Heart right ventricle (tissue), 16 donors: ENCODE data around the gene BCL2L1. TPM values are rescaled to one million over a fixed set of nuclear protein-coding genes. Genes with fewer than 3 reads are reported as not detected.

Source experiments
- ATAC-seq, 8 donors: fragments of 200-7000 bp; cut with Tn5 transposase; one replicate each; pipeline ENCODE4 v1.9.1; 2020; ENCODE audit warnings: mild to moderate bottlenecking in 8 of 8, moderate library complexity in 8 of 8, moderate number of reproducible peaks in 1 of 8
- DNase-seq, 2 donors: peaks; one replicate each; pipeline ENCODE4 v3.0.0-alpha.2; 2020
- H3K27ac ChIP-seq, 10 donors: fragments of 200-600 bp; sonication (generic) in 2 of 10; one replicate each; pipeline versions ENCODE4 v1.5.0 to v1.8.0; 2020 to 2022; ENCODE audit warnings: mild to moderate bottlenecking in 3 of 10
- H3K27me3 ChIP-seq, 7 donors: fragments of 200-600 bp; one replicate each; pipeline ENCODE4 v1.8.0; 2021 to 2022; ENCODE audit warnings: mild to moderate bottlenecking in 2 of 7
- H3K36me3 ChIP-seq, 9 donors: fragments of 200-600 bp; sonication (generic) in 1 of 9; one replicate each; pipeline versions ENCODE4 v1.5.0 to v1.8.0; 2020 to 2022; ENCODE audit warnings: mild to moderate bottlenecking in 2 of 9
- H3K4me1 ChIP-seq, 9 donors: fragments of 200-600 bp; sonication (generic) in 1 of 9; one replicate each; pipeline versions ENCODE4 v1.5.0 to v1.8.0; 2020 to 2022; ENCODE audit warnings: mild to moderate bottlenecking in 4 of 9
- H3K4me3 ChIP-seq, 10 donors: fragments of 200-600 bp; sonication (generic) in 2 of 10; one replicate each; pipeline versions ENCODE4 v1.5.0 to v1.8.0; 2020 to 2022; ENCODE audit warnings: mild to moderate bottlenecking in 7 of 10, moderate library complexity in 2 of 10
- H3K9me3 ChIP-seq, 11 donors: fragments of 200-600 bp in 10 of 11; sonication (generic) in 2 of 11; one replicate each; pipeline versions ENCODE4 v1.5.0 to v1.8.0; 2013 to 2022; ENCODE audit warnings: mild to moderate bottlenecking in 2 of 11, control low read depth in 1 of 11, moderate library complexity in 1 of 11
- WGBS, 2 donors: extraction: QIAGEN DNeasy Blood & Tissue Kit; methylation state at CpG; one replicate each; pipeline ENCODE4 v1.1.7; 2013; ENCODE audit warnings: inconsistent platforms in 1 of 2; 5-methylcytosine and 5-hydroxymethylcytosine counted together
- intact Hi-C, 10 donors: fragments of 100-400 bp; cut with DNase I; formaldehyde crosslinking; loops; one replicate each; pipeline versions ENCODE4 v1.11.1 to v1.14.2; 2022
- polyA plus RNA-seq, 2 donors: library from polyadenylated mRNA; stranded (reverse); fragments of 200-250 nt; gene quantifications; one replicate each; pipeline ENCODE4 v1.2.3, GENCODE V29; 2013
- total RNA-seq, 10 donors: library from RNA; stranded (reverse); fragmentation: NEBNext Ultra II Directional in 3 of 10; extraction: Animal tissue kit (Norgen Biotek cat#: 25700) in 3 of 10; gene quantifications; one replicate each; pipeline versions ENCODE4 v1.2.1 to v1.2.4, GENCODE V29; 2021 to 2023
- TF ChIP-seq, protein P1 (sequence below), 9 donors: fragments of 200-600 bp; sonication (generic) in 2 of 9; IDR thresholded peaks; one replicate each; pipeline versions ENCODE4 v1.5.0 to v1.8.0; 2021 to 2022; ENCODE audit warnings: antibody characterized with exemption in 9 of 9, mild to moderate bottlenecking in 5 of 9, moderate library complexity in 1 of 9
- donor health status: Arrhythmogenic right ventricular cardiomyopathy.
- donor health status: ischemic (EF 13 %, LVEDD 7.1; RV severe dilation, severe dysfunction).
- donor health status: healthy with polysubstance abuse.
- donor health status: DM: no; HTN: yes; CAD: no.
- donor health status: DM: no; HTN: no; CAD: no.
- donor health status: ischemic (EF 25% LVEDD 6.9; RV normal size, moderate dysfunction).
- donor health status: ischemic (EF 25% LVEDD 5.7; RV mildly dilated, moderate dysfunction).
- donor health status: healthy.
- donor health status: DM: yes; HTN: yes; CAD: no.
- donor health status: Ischemic cardiomyopathy.
- donor health status: ischemic (EF 35%, LVEDD 5.7; RV mildly dilated, moderate dysfunction).
- donor health status: nonischemic (EF 11% LVEDD 7.7; RV severe dilation, severe dysfunction).
- donor health status: DM: yes; HTN: yes; CAD: no.
- donor health status: PGD.
- donor health status: ischemic (EF 29% LVEDD 5.4; RV normal size, mild dysfunction).
- donor health status: nonischemic (EF 23%, LVEDD 6.1; RV moderate dilation, normal function).

BCL2L1 gene
- total and polyA plus RNA-seq, 12 donors: 34.7 to 128 (median 45.9) TPM

DNA sequence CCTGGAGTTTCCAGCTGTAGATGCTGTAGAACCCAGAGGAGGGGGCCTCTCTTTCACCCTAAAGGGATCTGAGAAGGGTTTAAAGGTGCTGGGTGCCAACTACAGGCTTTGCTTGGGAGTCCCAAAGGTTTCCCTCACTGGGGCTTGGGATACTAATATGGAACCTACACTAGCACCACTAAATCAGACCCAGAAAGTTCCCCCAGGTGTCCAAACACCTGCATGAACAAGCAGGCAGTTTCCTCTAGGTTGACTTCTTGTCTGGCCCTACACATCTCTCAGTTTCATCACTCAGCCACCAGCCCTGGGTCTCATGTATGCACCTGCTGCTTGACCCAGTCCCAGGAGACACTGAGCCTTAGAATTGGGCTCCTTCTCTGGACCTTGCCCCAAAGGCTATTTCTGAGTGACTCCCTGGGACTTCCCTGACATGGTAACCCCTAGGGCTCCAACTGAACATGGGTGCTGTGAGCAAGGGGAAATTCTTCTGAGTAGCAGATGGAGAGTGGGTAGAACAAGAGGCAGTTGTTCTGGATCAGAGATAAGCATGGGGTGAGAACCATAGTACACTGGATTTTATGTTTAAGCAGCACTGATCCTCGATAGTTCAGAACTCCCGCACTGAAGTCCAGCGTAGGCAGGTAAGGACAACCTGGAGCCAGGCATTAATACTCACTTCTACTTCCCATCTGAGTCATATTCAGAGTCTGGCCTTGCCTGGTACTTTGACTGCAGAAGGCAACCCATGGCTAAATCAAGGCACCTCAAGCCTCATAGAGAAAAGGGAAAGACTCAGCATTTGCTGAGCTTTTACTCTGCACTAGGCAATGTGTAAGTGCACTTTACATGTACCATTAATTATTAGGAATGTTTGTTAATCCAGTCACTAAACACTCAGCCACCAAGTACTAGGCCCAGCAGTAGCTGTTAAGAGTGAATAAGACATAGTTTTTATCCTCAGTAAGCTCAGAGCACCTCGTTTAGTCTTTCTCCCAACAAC, 16.8 kb downstream of the BCL2L1 start:
- Histone ChIP-seq H3K9me3 (no peaks in the 10 kb centered on the region), H3K27ac (peak overlapping the region; percentile 5 to 93 (median 66)), H3K36me3 (peaks cover 0 to 83% (median 20%) of the 10 kb centered on the region in 9 donors), H3K27me3 (no peaks in the 10 kb centered on the region), H3K4me3 (no peak overlapping the region), H3K4me1 (peaks cover 28 to 100% (median 86%) of the 10 kb centered on the region in 9 donors)
- WGBS, 2 donors: 82 to 89% methylated on average over 4 of the region's 4 CpGs
- DNase-seq (no peak), ATAC-seq (no peak)
- TF ChIP-seq, protein P1, sequence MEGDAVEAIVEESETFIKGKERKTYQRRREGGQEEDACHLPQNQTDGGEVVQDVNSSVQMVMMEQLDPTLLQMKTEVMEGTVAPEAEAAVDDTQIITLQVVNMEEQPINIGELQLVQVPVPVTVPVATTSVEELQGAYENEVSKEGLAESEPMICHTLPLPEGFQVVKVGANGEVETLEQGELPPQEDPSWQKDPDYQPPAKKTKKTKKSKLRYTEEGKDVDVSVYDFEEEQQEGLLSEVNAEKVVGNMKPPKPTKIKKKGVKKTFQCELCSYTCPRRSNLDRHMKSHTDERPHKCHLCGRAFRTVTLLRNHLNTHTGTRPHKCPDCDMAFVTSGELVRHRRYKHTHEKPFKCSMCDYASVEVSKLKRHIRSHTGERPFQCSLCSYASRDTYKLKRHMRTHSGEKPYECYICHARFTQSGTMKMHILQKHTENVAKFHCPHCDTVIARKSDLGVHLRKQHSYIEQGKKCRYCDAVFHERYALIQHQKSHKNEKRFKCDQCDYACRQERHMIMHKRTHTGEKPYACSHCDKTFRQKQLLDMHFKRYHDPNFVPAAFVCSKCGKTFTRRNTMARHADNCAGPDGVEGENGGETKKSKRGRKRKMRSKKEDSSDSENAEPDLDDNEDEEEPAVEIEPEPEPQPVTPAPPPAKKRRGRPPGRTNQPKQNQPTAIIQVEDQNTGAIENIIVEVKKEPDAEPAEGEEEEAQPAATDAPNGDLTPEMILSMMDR (IDR thresholded peaks at IDR 0.05): no peak
- intact Hi-C loops: no loop called here

DNA sequence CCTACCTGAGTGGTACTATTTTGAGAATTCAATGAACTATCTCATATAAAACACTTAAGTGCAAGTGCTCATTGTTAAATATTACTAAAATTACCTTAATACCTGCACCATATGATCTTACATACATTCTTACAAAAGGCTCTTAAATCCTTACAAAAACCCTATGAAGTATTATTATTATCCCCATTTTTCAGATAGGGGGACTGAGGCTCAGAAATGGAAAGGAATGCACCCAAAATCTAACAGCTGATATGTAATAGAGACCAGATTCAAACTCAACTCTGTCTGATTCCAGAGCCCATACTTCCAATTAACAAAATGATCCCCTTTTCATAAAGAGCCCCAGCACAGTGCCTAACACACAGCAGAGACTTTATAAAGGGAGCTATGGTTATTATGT, 17.5 kb downstream of the BCL2L1 start:
- intact Hi-C loops: no loop called here
- TF ChIP-seq, protein P1 (IDR thresholded peaks at IDR 0.05): no peak
- no peak overlapping the region for H3K4me3 ChIP-seq
- peaks cover 25 to 100% (median 86%) of the 10 kb centered on the region in 9 donors for H3K4me1 ChIP-seq
- DNase-seq (no peak), ATAC-seq (no peak)
- no peaks in the 10 kb centered on the region for H3K27me3 ChIP-seq
- H3K9me3 ChIP-seq: no peaks in the 10 kb centered on the region
- H3K36me3 ChIP-seq: peaks cover 0 to 82% (median 15%) of the 10 kb centered on the region in 9 donors
- peak overlapping the region; percentile 22 to 93 (median 66) for H3K27ac ChIP-seq

DNA sequence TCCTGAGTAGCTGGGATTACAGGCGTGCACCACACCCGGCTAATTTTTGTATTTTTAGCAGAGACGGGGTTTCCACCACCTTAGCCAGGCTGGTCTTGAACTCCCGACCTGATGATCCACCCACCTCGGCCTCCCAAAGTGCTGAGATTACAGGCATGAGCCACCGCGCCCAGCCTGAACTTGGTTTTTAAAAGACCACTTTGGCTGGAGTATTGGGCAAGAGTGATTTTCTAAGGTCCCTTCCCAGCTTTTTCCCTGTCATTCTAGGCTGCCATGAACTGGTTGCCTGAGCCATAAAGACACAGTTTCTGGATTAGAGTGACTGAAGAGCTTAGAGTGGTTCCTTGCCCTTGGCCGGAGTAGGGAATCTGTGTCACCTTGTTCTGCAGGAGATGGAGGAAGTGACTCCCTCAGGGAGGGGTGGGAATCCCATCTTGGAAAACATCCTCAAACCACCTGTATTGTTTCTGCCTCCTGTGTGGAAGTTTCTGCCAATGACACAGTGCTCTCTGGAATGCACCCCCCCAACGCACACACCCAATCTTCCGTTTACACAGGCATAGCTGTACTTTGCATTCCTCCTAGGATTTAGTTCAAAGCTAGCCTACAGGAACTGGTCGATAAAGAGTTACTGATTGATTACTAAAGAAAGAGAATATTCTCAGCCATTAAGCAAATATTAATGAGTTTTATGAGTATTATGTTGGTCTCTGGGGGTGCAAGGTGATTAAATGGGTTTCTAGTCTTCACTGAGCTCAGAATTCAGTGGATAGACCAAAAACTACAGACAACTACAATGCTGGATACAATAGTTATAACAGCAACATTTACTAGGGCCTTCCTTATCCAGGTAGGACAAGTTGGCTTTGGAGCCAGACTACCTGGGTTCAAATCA, 18.2 kb downstream of the BCL2L1 start:
- ATAC-seq (peak in 7 of 8 donors; percentile 25 to 77 (median 65)), DNase-seq (no peak)
- peaks cover 29 to 100% (median 86%) of the 10 kb centered on the region in 9 donors for H3K4me1 ChIP-seq
- intact Hi-C loops: no loop called here
- WGBS, 2 donors: 69 to 73% methylated on average over 11 of the region's 11 CpGs
- no peaks in the 10 kb centered on the region for H3K27me3 ChIP-seq
- peak overlapping the region; percentile 22 to 93 (median 68) for H3K27ac ChIP-seq
- peaks cover 0 to 77% (median 15%) of the 10 kb centered on the region in 9 donors for H3K36me3 ChIP-seq
- TF ChIP-seq, protein P1 (IDR thresholded peaks at IDR 0.05): no peak
- H3K4me3 ChIP-seq: no peak overlapping the region
- H3K9me3 ChIP-seq: no peaks in the 10 kb centered on the region

- ATAC-seq (no peak), DNase-seq (no peak)
- Histone ChIP-seq H3K36me3 (peaks cover 0 to 56% (median 4%) of the 10 kb centered on the region in 9 donors), H3K27me3 (no peaks in the 10 kb centered on the region), H3K27ac (peak overlapping the region in 6 of 10 donors; percentile 9 to 93 (median 88)), H3K4me1 (peaks cover 20 to 100% (median 84%) of the 10 kb centered on the region in 9 donors), H3K4me3 (no peak overlapping the region), H3K9me3 (no peaks in the 10 kb centered on the region)
- TF ChIP-seq, protein P1 (IDR thresholded peaks at IDR 0.05): no peak
- WGBS, 2 donors: 85 to 90% methylated on average over 1 of the region's 1 CpG
- intact Hi-C loops: no loop called here
These were observed 21.1 kb downstream of the BCL2L1 start for GRCh38 chr20:31701591-31701990.
